Panc1 (cell line): ENCODE results near the gene METAP1. TPM values are rescaled to one million over a fixed set of nuclear protein-coding genes. Genes with fewer than 3 reads are reported as not detected.

Experiments used
- ATAC-seq: fragments of 200-7000 bp; cut with Tn5 transposase; 2 replicates; pipeline ENCODE4 v1.9.1; 2020; ENCODE audit warnings: mild to moderate bottlenecking, moderate library complexity
- BruUV-seq: library from RNA; stranded (reverse); fragments of 400-500 nt; replicated peaks from 2 replicates; lab custom pipeline; 2021; lab: Mats Ljungman, UMichigan
- CTCF ChIA-PET: fragments of 300-600 bp; sonication (Branson Sonifier 250); formaldehyde crosslinking; loops from one replicate; lab custom pipeline; 2022; ENCODE audit warnings: antibody characterized with exemption; lab: Charles Lee
- POLR2A ChIA-PET: fragments of 300-600 bp; sonication (Branson Sonifier 250); formaldehyde crosslinking; loops from one replicate; lab custom pipeline; 2022; ENCODE audit warnings: antibody characterized with exemption; lab: Charles Lee
- DNase-seq: peaks from one replicate; pipeline ENCODE4 v3.0.0-alpha.2; 2010; ENCODE audit warnings: low read depth, low spot score
- H3K27ac ChIP-seq: 2 replicates; pipeline ENCODE4 v1.5.1; 2011; ENCODE audit warnings: mild to moderate bottlenecking, low read length, inconsistent platforms
- H3K27me3 ChIP-seq: fragments of 200-500 bp; sonication (Bioruptor generic); 2 replicates; pipeline ENCODE4 v1.6.0; 2014; ENCODE audit warnings: low read length, inconsistent platforms; ENCODE audit not compliant: control insufficient read depth, insufficient read depth
- H3K36me3 ChIP-seq: fragments of 200-500 bp; sonication (Bioruptor generic); 2 replicates; pipeline ENCODE4 v1.5.1; 2014; ENCODE audit warnings: inconsistent platforms, mild to moderate bottlenecking, low read length, moderate library complexity; ENCODE audit not compliant: control insufficient read depth, insufficient read depth
- H3K4me1 ChIP-seq: 2 replicates; pipeline ENCODE4 v1.5.1; 2011; ENCODE audit warnings: inconsistent platforms, mild to moderate bottlenecking, low read length, moderate library complexity; ENCODE audit not compliant: control insufficient read depth, insufficient read depth
- H3K4me3 ChIP-seq, 2 experiments: 2 replicates each; pipeline ENCODE4 v1.5.1; 2011 to 2012; ENCODE audit warnings: low read depth in 2 of 2, low read length in 2 of 2, mild to moderate bottlenecking in 2 of 2, inconsistent platforms in 1 of 2, moderate library complexity in 1 of 2
- H3K9me3 ChIP-seq: fragments of 200-500 bp; sonication (Bioruptor generic); 2 replicates; pipeline ENCODE4 v1.5.1; 2014; ENCODE audit warnings: low read depth, mild to moderate bottlenecking, inconsistent platforms, low read length, moderate library complexity; ENCODE audit not compliant: control insufficient read depth, insufficient read depth
- CTCF ChIP-seq: fragments of 450-650 bp; IDR thresholded peaks from 2 replicates; pipeline ENCODE4 v1.5.1; 2017; ENCODE audit warnings: mild to moderate bottlenecking
- POLR2AphosphoS5 ChIP-seq: IDR thresholded peaks from 2 replicates; pipeline ENCODE4 v1.6.1; 2012; ENCODE audit warnings: mild to moderate bottlenecking, low read depth, low read length, moderate library complexity
- REST ChIP-seq, 2 experiments: IDR thresholded peaks; 2 replicates each; pipeline ENCODE4 v1.6.1; 2011 to 2012; ENCODE audit warnings: low read depth in 2 of 2, control low read depth in 1 of 2, low read length in 1 of 2, mild to moderate bottlenecking in 1 of 2, moderate library complexity in 1 of 2; ENCODE audit not compliant: insufficient read depth in 1 of 2
- SIN3A ChIP-seq: IDR thresholded peaks from 2 replicates; pipeline ENCODE4 v1.6.1; 2012; ENCODE audit warnings: low read depth, mild to moderate bottlenecking, low read length, moderate library complexity, borderline replicate concordance; ENCODE audit not compliant: insufficient read depth
- TCF7L2 ChIP-seq: IDR thresholded peaks from 2 replicates; pipeline ENCODE4 v1.6.1; 2011; ENCODE audit warnings: mild to moderate bottlenecking, low read depth, low read length, inconsistent platforms
- in situ Hi-C: cut with HindIII; loops from 2 replicates; pipeline ENCODE4 v1.10.0; 2016; ENCODE audit warnings: low sequenced_read_pairs, low pct_unique_long_range_greater_than_20kb
- intact Hi-C: fragments of 100-400 bp; cut with micrococcal nuclease; formaldehyde crosslinking; loops from one replicate; pipeline ENCODE4 v1.10.0; 2022; ENCODE audit not compliant: unreplicated experiment
- total RNA-seq: library from RNA; stranded (reverse); gene quantifications from one replicate; pipeline ENCODE4 v1.2.1, GENCODE V29; 2021; ENCODE audit not compliant: unreplicated experiment

Gene METAP1
- total RNA-seq, 1 experiment from 2014 or later = 51.9 TPM

- TF ChIP-seq POLR2AphosphoS5 (no peak), TCF7L2 (no peak), SIN3A (no peak), REST (IDR thresholded peaks at IDR 0.05; ENCODE audit: insufficient read depth in 1 of 2, low read depth in 2 of 2, low read length in 1 of 2) (no peak), CTCF (no peak)
- H3K4me1 ChIP-seq = peaks cover 33% of the 10 kb centered on the region
- DNase-seq = no peak
- in situ Hi-C loops (no loop called here), intact Hi-C loops (loop anchor here (5.0 to 10.0 kb wide), 2 partner anchors 61 to 133 kb away; partner anchors contain the start of genes EIF4E and METAP1)
- H3K27me3 ChIP-seq = no peaks in the 10 kb centered on the region
- no peaks in the 10 kb centered on the region for H3K9me3 ChIP-seq
- H3K4me3 ChIP-seq = no peak overlapping the region
- no peak for ATAC-seq
- BruUV-seq = no TSS peak
- CTCF ChIA-PET = no interaction called here
- POLR2A ChIA-PET = no interaction called here
- H3K36me3 ChIP-seq = no peaks in the 10 kb centered on the region; the same call in 1 of the 2 replicates
- peak overlapping the region; percentile 90; the same call in 1 of the 2 replicates for H3K27ac ChIP-seq
Observed at GRCh38 chr4:99058228-99058627, 62.7 kb downstream of the METAP1 start.

GRCh38 chr4:99059550-99059949 is 64.0 kb downstream of the METAP1 start:
- H3K9me3 ChIP-seq = no peaks in the 10 kb centered on the region
- intact Hi-C loops (loop anchor here (5.0 to 10.0 kb wide), 2 partner anchors 62 to 135 kb away; partner anchors contain the start of genes EIF4E and METAP1), in situ Hi-C loops (no loop called here)
- BruUV-seq = no TSS peak
- CTCF ChIA-PET = no interaction called here
- no peaks in the 10 kb centered on the region for H3K27me3 ChIP-seq
- H3K4me3 ChIP-seq = no peak overlapping the region
- H3K36me3 ChIP-seq = no peaks in the 10 kb centered on the region; the same call in 1 of the 2 replicates
- H3K4me1 ChIP-seq = peaks cover 33% of the 10 kb centered on the region
- DNase-seq (no peak), ATAC-seq (no peak)
- peak overlapping the region; percentile 90 for H3K27ac ChIP-seq
- TF ChIP-seq POLR2AphosphoS5 (no peak), TCF7L2 (no peak), SIN3A (no peak), REST (IDR thresholded peaks at IDR 0.05; ENCODE audit: insufficient read depth in 1 of 2, low read depth in 2 of 2, low read length in 1 of 2) (no peak), CTCF (no peak)
- POLR2A ChIA-PET = no interaction called here
